Neuronal stem cell (in vitro differentiated cells): ENCODE results near the gene KCNQ1.

Experiments
- DNase-seq: peaks from one replicate; pipeline ENCODE4 v3.0.0-alpha.2; 2013; ENCODE audit warnings: low spot score
- H2AFZ ChIP-seq: one replicate; pipeline ENCODE4 v1.6.1; 2013; ENCODE audit warnings: mild to moderate bottlenecking, low read length, inconsistent platforms
- H2AK5ac ChIP-seq: 2 replicates; pipeline ENCODE4 v1.6.1; 2013; ENCODE audit warnings: low read depth, mild to moderate bottlenecking, inconsistent platforms, low read length, moderate library complexity, mixed read lengths
- H2BK120ac ChIP-seq: 2 replicates; pipeline ENCODE4 v1.6.1; 2013; ENCODE audit warnings: low read depth, mild to moderate bottlenecking, inconsistent platforms, low read length, moderate library complexity, mixed read lengths
- H2BK12ac ChIP-seq: one replicate; pipeline ENCODE4 v1.6.1; 2013; ENCODE audit warnings: low read length, inconsistent platforms
- H2BK15ac ChIP-seq: 2 replicates; pipeline ENCODE4 v1.6.1; 2013; ENCODE audit warnings: mild to moderate bottlenecking, low read length, inconsistent platforms, mixed read lengths
- H2BK5ac ChIP-seq: one replicate; pipeline ENCODE4 v1.6.1; 2013; ENCODE audit warnings: inconsistent platforms, mild to moderate bottlenecking, low read length, moderate library complexity
- H3K14ac ChIP-seq: one replicate; pipeline ENCODE4 v1.6.1; 2013; ENCODE audit warnings: low read length, inconsistent platforms
- H3K18ac ChIP-seq: 2 replicates; pipeline ENCODE4 v1.6.1; 2013; ENCODE audit warnings: low read length, inconsistent platforms
- H3K23ac ChIP-seq: 2 replicates; pipeline ENCODE4 v1.6.1; 2013; ENCODE audit warnings: low read depth, mild to moderate bottlenecking, mixed read lengths, low read length, inconsistent platforms; ENCODE audit not compliant: poor library complexity
- H3K27ac ChIP-seq: replicated peaks from 3 replicates; pipeline ENCODE4 v1.5.1; 2013; ENCODE audit warnings: low read length, inconsistent platforms
- H3K27me3 ChIP-seq, 3 experiments: 2 replicates each; pipeline ENCODE4 v1.6.1; 2013; ENCODE audit warnings: low read length in 3 of 3, mild to moderate bottlenecking in 2 of 3, inconsistent platforms in 1 of 3, low read depth in 1 of 3, mixed read lengths in 1 of 3, moderate library complexity in 1 of 3; ENCODE audit not compliant: control insufficient read depth in 3 of 3, insufficient read depth in 3 of 3
- H3K36me3 ChIP-seq, 2 donors: replicated peaks in 1 of 2; 2 replicates each; pipeline ENCODE4 v1.6.1; 2013; ENCODE audit warnings: low read length in 2 of 2; ENCODE audit not compliant: control insufficient read depth in 2 of 2, insufficient read depth in 2 of 2
- H3K4ac ChIP-seq: 2 replicates; pipeline ENCODE4 v1.6.1; 2013; ENCODE audit warnings: inconsistent platforms, mild to moderate bottlenecking, low read length, moderate library complexity
- H3K4me1 ChIP-seq, 2 donors: 1 replicate in 1 of 2; 2 replicates in 1 of 2; pipeline ENCODE4 v1.6.1; 2013; ENCODE audit warnings: low read length in 2 of 2, low read depth in 1 of 2; ENCODE audit not compliant: control insufficient read depth in 2 of 2, insufficient read depth in 1 of 2
- H3K4me2 ChIP-seq: one replicate; pipeline ENCODE4 v1.6.1; 2013; ENCODE audit warnings: mild to moderate bottlenecking, low read length, inconsistent platforms; ENCODE audit not compliant: insufficient read depth, poor library complexity, severe bottlenecking
- H3K4me3 ChIP-seq, 2 donors: 2 replicates each; pipeline ENCODE4 v1.5.1; 2013; ENCODE audit warnings: low read length in 2 of 2, mild to moderate bottlenecking in 2 of 2, inconsistent platforms in 1 of 2, moderate library complexity in 1 of 2
- H3K79me1 ChIP-seq: one replicate; pipeline ENCODE4 v1.6.1; 2013; ENCODE audit warnings: low read depth, mild to moderate bottlenecking, inconsistent platforms, low read length, moderate library complexity
- H3K9ac ChIP-seq: one replicate; pipeline ENCODE4 v1.6.1; 2013; ENCODE audit warnings: mild to moderate bottlenecking, low read depth, low read length, inconsistent platforms; ENCODE audit not compliant: poor library complexity
- H3K9me3 ChIP-seq, 2 donors: replicated peaks in 1 of 2; 2 replicates each; pipeline versions ENCODE3 to v1.6.1; 2013; ENCODE audit warnings: low read length in 2 of 2, mild to moderate bottlenecking in 2 of 2, inconsistent platforms in 1 of 2, low read depth in 1 of 2, mixed read lengths in 1 of 2, moderate library complexity in 1 of 2; ENCODE audit not compliant: control insufficient read depth in 2 of 2, insufficient read depth in 1 of 2
- H4K8ac ChIP-seq: one replicate; pipeline ENCODE4 v1.6.1; 2013; ENCODE audit warnings: low read depth, mild to moderate bottlenecking, inconsistent platforms, low read length, moderate library complexity
- H4K91ac ChIP-seq: one replicate; pipeline ENCODE4 v1.6.1; 2013; ENCODE audit warnings: low read length, low read depth, mild to moderate bottlenecking, inconsistent platforms; ENCODE audit not compliant: poor library complexity
- WGBS, 2 donors: extraction: QIAGEN DNeasy Blood & Tissue Kit; methylation state at CpG; one replicate each; pipeline ENCODE4 v1.1.7; 2013; ENCODE audit warnings: missing lambda C conversion rate in 2 of 2, mixed read lengths in 1 of 2; ENCODE audit not compliant: insufficient read length in 2 of 2, insufficient replicate concordance in 1 of 2; ENCODE audit errors: extremely low coverage in 2 of 2; 5-methylcytosine and 5-hydroxymethylcytosine counted together

The KCNQ1 gene

DNA sequence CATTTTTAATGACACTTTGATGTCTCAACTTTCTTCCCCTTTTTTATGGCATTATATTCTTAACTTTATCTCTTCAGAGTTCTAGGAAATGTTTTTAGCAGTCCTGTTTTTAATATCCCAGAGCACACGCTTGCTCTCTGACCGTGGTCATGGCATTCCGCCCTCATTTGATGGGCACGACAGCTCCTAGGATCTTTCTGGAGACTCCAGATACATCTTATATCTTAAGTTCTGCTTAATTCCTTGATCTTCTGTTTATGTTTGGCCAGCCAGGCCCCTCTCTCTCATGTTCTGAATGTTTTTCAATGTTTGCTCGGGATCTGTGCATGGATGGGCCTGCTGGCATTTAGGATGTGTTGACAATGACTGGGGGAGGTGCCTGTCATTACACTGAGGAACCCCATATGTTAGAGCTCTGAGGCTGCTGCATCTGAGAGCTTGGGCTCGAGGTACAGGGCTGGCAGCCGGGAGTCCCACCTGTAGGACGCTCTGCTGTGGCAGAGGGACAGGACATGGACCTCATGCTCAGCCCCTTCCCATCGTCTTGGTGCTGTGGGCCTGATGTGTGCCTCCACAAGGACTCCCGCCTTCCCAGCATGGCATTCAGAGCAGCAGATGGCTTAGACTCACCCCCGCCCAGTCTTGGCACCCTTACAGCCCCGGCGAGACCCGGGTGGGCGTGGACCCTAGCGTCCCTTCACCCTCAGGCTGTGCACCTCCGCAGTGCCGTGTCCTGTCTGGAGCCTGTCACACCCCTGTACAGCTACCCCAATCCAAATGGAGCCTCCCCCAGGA, 365.8 kb downstream of the KCNQ1 start:
- no peaks in the 10 kb centered on the region for H3K27me3 ChIP-seq
- peak overlapping the region; percentile 76 for H2BK12ac ChIP-seq
- H2BK15ac ChIP-seq, result peak overlapping the region; percentile 93
- peak overlapping the region; percentile 90 for H3K18ac ChIP-seq
- H4K91ac ChIP-seq, result no peak overlapping the region
- no peak overlapping the region for H3K27ac ChIP-seq
- peak overlapping the region; percentile 54 for H4K8ac ChIP-seq
- H3K9ac ChIP-seq, result no peak overlapping the region
- no peak overlapping the region for H3K14ac ChIP-seq
- DNase-seq, result no peak
- H2AFZ ChIP-seq, result no peak overlapping the region
- H3K4me3 ChIP-seq, result no peak overlapping the region
- H3K9me3 ChIP-seq, result peaks cover 2 to 4% of the 10 kb centered on the region in 2 donors
- peak overlapping the region; percentile 90 for H2BK120ac ChIP-seq
- H3K23ac ChIP-seq, result no peak overlapping the region
- H3K36me3 ChIP-seq, result no peaks in the 10 kb centered on the region
- H3K4ac ChIP-seq, result no peak overlapping the region
- no CpG with 5 or more reads among the region's 18 CpGs for WGBS, 2 donors
- H3K4me2 ChIP-seq, result no peak overlapping the region
- H2AK5ac ChIP-seq, result peak overlapping the region; percentile 74
- no peaks in the 10 kb centered on the region for H3K79me1 ChIP-seq
- peaks cover 11 to 27% of the 10 kb centered on the region in 2 donors for H3K4me1 ChIP-seq
- H2BK5ac ChIP-seq, result peak overlapping the region; percentile 55

GRCh38 chr11:2811206-2812091, 366.6 kb downstream of the KCNQ1 start:
- Histone ChIP-seq H3K4ac (peak overlapping the region; percentile 23), H3K27ac (no peak overlapping the region), H2BK15ac (peak overlapping the region; percentile 93), H3K4me3 (no peak overlapping the region), H3K4me1 (peaks cover 7 to 20% of the 10 kb centered on the region in 2 donors), H3K4me2 (no peak overlapping the region), H3K14ac (peak overlapping the region; percentile 63), H3K79me1 (no peaks in the 10 kb centered on the region), H3K27me3 (no peaks in the 10 kb centered on the region), H3K18ac (peak overlapping the region; percentile 90), H3K9ac (no peak overlapping the region), H4K91ac (no peak overlapping the region), H2AK5ac (peak overlapping the region; percentile 74), H3K9me3 (peaks cover 4 to 10% of the 10 kb centered on the region in 2 donors), H2BK5ac (peak overlapping the region; percentile 55), H2BK12ac (peak overlapping the region; percentile 46), H2AFZ (peak overlapping the region; percentile 65), H2BK120ac (peak overlapping the region; percentile 90), H3K36me3 (no peaks in the 10 kb centered on the region), H4K8ac (peak overlapping the region; percentile 74), H3K23ac (peak overlapping the region; percentile 92)
- WGBS, 2 donors, result no CpG with 5 or more reads among the region's 34 CpGs
- DNase-seq, result no peak

GRCh38 chr11:2812371-2812991, 367.7 kb downstream of the KCNQ1 start:
- WGBS, 2 donors, result no CpG with 5 or more reads among the region's 17 CpGs

More at GRCh38 chr11:2812371-2812991, 367.7 kb downstream of the KCNQ1 start:
- Histone ChIP-seq H3K9me3 (peaks cover 4 to 13% of the 10 kb centered on the region in 2 donors), H2BK15ac (peak overlapping the region; percentile 93), H4K8ac (no peak overlapping the region), H3K9ac (no peak overlapping the region), H3K4me3 (no peak overlapping the region), H3K23ac (no peak overlapping the region), H2AK5ac (peak overlapping the region; percentile 90), H2BK120ac (no peak overlapping the region), H3K27ac (no peak overlapping the region), H3K14ac (peak overlapping the region; percentile 31), H3K18ac (peak overlapping the region; percentile 74), H2BK5ac (no peak overlapping the region), H2BK12ac (peak overlapping the region; percentile 86), H4K91ac (no peak overlapping the region), H3K36me3 (no peaks in the 10 kb centered on the region), H3K4me2 (no peak overlapping the region), H2AFZ (peak overlapping the region; percentile 65), H3K27me3 (no peaks in the 10 kb centered on the region), H3K4me1 (peaks cover 2 to 10% of the 10 kb centered on the region in 2 donors), H3K4ac (no peak overlapping the region), H3K79me1 (no peaks in the 10 kb centered on the region)
- no peak for DNase-seq
